GM19438 (cell line): ENCODE measurements around the gene ZBTB16.

Experiments used
- ATAC-seq: cut with Tn5 transposase; IDR thresholded peaks from one replicate; pipeline ENCODE4 v1.9.1; 2021; ENCODE audit warnings: low read depth; ENCODE audit not compliant: unreplicated experiment

Gene ZBTB16

DNA sequence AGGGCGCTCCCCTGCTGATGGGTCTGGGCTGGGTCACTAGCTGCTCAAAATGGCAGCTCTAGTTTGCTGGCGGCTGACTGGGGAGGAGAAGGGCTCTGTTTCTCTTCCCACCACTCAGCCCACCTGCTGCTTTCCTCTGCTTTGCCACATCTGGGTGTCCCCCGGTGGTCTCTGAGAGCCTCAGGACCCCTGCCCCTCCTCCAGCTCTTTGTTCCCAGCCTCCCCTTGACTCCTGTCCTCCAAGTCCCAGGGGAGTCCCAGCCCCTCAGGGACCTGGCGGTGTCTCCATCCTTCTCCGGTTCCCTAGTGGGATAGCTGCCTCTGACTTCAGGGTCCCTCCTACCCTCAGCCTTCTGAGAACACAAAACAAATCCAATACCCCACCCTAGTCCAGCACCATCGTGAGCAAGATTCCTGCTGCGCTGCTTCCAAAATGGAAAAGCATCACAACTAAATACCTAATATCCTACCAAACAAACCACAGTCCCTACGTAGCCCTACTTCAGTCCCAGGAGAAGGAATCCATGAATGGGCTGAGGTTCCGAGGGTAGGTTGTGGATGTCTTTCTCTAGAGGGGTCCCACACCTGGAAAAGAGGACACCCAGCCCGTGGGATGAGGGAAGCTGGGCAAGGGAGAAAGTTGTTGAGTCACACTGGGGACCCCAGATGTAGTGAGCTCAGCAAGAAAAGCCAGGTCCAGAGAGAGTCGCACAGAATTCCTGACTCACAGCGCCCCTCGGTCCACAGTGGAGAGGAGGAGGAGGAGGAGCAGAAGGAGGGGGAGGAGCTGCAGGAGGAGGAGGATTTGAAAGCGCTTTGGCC is 191.7 kb downstream of the ZBTB16 start:
- no peak for ATAC-seq

GRCh38 chr11:114251815-114252337 is 192.4 kb downstream of the ZBTB16 start:
- no peak for ATAC-seq

DNA sequence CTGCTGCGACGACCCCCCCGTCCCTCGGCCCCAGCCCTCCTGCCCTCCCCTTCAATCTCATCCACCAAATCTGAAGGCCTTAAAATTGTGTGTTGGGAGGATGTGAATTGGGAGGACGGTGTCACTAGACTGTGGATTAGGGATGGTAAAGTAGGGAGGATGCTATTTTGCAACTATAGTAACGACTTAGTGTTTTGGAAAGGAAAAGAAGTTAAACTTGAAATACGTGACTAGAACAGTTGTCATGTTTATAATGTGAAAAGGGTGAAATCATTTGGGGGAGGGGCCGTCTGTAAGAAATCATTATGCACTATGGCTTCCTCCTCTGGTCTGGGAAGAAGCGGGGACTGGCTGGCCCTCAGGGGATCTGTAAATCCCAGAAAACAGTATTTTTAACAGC is 193.3 kb downstream of the ZBTB16 start:
- no peak for ATAC-seq

DNA sequence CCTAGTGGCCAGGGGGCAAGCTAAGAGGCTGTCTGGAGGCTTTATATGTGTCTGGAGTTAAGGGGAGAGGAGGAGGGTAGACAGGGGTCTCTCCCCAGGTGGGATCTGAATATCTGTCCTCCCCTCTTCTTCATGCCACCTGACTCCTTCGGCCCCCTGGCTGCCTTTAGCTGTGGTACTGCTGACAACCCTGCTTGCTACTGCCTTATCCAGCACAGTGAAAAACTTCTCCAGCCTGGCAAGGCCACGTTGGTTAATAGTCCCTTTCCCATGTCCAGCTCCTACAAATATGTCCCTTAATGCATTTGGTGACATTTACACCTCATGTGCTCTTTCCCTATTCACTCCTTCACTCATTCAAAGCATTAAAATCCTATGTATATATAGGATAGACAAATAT is 194.3 kb downstream of the ZBTB16 start:
- no peak for ATAC-seq

- ATAC-seq, result no peak
These were observed 195.1 kb downstream of the ZBTB16 start for GRCh38 chr11:114254571-114255146.

DNA sequence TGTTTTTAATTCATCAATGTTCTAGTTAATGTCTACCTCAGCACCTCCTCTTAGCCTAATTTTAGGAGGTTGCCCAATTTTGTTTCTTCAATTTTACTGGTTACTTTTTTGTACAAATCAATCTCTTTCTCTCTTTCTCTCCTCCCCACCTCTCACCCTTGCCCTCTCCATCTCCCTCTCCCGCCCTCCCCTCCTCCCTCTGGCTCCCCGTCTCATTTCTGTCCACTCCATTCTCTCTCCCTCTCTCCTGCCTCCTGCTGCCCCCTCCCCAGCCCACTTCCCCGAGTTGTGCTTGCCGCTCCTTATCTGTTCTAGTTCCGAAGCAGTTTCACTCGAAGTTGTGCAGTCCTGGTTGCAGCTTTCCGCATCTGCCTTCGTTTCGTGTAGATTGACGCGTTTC is 195.8 kb downstream of the ZBTB16 start:
- ATAC-seq, result no peak

DNA sequence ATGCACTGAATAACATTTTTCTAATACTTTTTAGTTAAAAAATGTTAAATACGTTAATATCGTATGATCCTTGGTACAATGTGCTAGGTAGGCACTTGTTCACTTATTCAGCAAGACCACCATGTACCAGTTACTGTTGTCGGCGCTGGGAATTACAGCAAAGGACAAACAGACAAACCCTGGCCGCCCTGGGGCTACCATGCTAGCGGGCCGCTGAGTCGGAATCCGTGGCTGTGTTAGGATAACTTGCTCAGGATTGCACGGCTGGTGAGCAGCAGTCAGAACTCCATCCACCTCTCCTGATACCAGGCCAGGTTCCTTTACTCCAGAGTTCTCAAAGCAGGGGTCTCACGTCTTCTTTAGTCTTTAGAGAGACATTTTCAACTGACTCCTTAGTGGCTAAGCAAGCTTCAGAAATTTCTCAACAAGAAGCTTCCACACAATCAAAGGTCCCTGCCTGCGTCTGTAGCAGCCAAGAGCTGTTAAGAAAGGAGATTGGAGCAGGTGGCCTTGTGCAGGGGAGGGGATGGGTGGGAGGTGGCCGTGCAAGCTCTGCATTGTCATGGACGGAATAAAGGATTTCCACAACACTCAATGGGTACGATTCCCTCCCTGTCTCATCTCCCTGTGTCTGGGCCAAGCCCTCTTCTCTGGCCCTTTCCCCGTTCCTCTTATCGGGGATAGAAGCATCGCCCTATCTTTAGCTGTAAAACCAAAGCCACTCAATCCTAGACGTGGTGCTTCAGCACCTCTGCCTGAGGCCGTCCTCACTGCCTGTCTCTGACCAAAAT is 196.9 kb downstream of the ZBTB16 start:
- no peak for ATAC-seq

- no peak for ATAC-seq
These were observed 197.4 kb downstream of the ZBTB16 start for GRCh38 chr11:114256967-114257286.

DNA sequence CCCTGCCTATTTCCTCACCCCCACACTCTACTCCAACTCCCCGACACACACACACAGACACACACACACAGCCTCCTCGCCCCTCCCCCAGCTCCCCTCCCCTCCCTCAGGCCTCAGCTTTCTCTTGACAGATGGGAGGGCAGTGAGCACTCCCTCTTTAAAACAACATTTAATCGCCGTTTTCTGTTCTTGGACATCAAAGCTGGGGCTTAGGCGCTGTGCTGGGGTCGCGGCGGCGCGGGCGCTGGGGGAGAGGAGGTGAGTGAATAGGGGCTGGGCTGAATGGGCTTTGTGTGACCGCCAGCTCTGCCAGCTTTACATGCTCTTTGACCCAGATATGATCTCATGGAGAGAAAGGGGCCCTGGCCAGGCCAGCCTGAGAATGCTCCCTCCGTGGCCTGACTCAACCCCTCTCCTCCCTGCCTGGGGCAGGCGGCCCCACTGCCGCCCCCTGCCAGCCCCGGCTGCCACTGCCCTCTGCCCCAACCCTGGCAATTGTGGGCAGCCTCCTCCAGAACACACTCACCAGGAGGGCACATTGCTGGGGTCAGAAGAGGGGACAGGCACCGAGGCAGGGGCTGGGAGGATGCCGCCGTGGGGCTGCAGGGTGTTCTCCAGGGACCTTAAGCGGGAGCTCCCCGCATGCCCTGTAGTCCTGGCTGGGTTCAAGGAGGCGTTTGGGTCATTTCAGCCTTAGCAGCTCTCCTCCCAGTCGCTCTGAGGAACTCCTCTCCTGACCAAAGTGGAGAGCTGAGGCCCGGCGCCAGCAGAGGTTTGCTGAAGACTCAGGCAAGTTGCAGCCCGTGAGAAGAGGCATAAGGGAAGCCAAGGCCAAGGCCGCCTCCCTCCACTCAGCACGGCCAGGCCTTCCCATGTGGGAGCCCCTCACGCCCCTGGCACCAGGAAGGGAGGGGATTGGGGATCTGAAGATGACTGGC is 198.4 kb downstream of the ZBTB16 start:
- ATAC-seq, result no peak

GRCh38 chr11:114258696-114259095 is 199.2 kb downstream of the ZBTB16 start:
- no peak for ATAC-seq

GRCh38 chr11:114259124-114259526 is 199.6 kb downstream of the ZBTB16 start:
- no peak for ATAC-seq

- ATAC-seq, result no peak
These were observed 200.1 kb downstream of the ZBTB16 start for GRCh38 chr11:114259551-114259983.

- no peak for ATAC-seq
These were observed 200.6 kb downstream of the ZBTB16 start for GRCh38 chr11:114260077-114260476.

- ATAC-seq, result no peak
These were observed 201.0 kb downstream of the ZBTB16 start for GRCh38 chr11:114260483-114260882.

DNA sequence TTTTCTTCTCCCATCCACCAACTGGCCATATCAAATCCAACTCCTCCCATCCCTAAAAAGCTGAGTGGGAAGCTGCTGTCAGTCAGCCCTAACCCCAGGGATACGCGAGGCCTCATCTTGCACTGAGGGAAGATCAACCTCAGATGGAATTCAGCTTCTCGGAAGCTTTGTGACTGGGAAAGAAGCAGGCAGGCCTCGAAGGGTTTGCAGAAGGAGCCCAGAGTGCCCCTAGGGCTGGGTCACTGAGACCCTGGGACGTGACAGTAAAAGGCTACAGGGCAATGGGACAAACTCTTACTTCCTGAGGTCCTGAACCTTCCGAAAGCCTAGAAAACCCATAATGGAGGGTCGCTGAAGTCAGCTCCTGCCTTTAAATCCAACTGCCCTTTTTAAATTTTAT is 202.3 kb downstream of the ZBTB16 start:
- ATAC-seq, result no peak

DNA sequence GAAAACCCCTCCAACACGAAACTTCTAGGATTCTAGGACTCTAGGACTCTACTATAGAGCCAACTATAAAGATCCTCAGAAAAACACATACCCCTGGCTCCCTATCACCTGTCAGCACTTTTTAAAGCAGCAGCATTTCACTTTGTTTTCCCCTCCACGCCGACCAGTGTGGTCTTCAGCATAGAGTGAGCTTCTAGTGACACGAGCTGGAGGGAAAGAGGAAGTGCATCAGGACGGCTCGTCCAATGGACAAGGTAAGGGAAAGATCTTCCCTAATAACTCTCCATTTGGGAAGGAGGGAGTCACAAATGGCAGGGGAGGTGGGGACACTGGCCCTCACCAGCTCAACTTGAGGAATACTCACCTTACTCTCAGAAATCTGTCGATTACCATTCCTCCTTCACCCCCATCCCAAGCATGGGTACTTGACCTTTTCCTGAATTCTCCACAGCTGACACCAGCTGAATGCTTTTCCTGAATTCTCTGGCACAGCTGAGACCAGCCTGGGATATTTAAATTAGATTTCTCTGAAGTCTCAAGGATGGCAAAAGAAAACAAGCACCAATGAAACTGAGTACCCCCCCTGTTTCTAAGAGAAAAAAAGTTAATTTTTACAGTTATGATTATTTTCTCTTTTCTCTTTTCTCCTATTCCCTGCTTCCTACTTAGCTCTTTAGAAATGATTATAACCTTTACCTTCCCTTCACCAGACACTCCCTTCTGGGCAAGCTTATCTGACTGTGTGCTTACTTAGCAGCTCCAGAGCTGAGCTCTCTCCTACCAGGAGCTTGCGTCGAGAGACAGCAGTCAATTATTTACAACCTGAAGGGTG is 203.4 kb downstream of the ZBTB16 start:
- ATAC-seq, result no peak

GRCh38 chr11:114263513-114264170 is 204.1 kb downstream of the ZBTB16 start:
- no peak for ATAC-seq

DNA sequence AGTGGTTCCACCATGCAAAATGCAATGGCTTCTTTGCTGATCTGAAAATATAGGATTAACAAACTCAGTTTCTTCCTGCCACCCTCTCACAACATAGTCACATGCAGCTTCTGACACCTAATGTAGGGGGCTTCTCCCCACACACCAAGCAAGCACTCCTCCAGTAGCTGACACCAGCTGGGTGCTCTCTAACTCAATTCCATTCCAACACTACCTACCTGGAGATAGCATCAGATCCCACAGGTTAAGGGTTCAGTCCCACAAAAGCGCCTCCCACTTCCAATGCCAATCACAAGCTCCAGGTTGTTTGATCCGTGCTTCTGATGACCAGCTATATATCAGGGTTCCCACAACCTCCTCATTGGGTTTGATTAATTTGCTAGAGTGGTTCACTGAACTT is 204.9 kb downstream of the ZBTB16 start:
- ATAC-seq, result no peak
